ENCODE results near the gene CASP6.

The CASP6 gene

GRCh38 chr4:109702950-109703663, at the start of gene CASP6:
Gene CASP6 (minus strand): TSS chr4:109703445. CDS start chr4:109703395, 50 bp downstream.
- DNase-seq: peak; percentile 4 to 17

GRCh38 chr4:109752525-109752924, 49.3 kb upstream of the CASP6 start:
- no peak for DNase-seq

- no peak for DNase-seq
Observed at GRCh38 chr4:109751852-109752251, 48.6 kb upstream of the CASP6 start.

DNA sequence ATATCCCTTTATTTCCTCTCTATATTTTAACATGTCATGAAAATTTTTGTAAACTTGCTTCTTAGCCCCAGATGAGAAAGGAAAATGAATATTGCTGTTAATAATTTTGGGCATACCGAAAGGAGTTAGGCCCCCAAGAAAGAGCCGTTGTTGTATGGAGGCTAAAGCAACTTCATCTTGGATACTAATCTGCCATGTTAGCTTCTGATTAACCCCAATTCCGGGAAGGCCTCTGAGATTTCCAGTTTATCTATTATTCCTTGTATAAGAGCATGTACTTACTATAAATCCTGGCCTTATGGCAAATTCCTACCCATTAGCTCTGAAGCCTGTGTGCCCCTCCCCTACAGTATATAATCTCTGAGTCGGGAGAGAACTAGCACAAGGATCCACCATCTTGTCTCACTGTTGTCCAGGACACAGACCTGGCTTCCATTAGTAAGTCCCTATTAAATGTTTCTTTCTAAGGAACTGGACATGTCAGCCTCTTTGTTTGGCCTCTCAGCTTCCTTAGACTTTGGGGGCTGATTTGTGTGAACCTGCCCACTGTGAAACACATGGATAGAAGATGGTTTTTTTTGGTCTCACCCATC, 47.5 kb upstream of the CASP6 start:
- DNase-seq: no peak

- DNase-seq: no peak
Observed at GRCh38 chr4:109749388-109750082, 46.3 kb upstream of the CASP6 start.

GRCh38 chr4:109748114-109748513, 44.9 kb upstream of the CASP6 start:
- no peak for DNase-seq

DNA sequence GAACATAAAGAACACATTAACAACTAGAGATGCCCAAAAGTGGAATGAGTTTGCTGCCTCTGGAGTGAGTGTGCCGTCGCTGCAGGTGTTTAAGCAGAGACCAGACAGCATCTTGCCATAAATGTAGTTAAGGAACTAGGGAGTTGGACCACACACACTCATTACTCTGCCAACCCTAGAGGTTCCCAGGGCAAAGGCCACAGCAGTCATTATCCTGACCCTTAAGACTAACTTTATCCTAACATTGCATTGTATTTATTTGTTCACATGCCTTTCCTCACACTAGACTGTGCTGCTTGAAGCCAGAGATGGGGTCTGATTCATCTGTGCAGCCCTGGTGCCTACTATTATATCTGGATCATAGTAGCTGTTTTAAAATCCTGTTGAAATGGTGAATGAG, 43.5 kb upstream of the CASP6 start:
- no peak for DNase-seq

DNA sequence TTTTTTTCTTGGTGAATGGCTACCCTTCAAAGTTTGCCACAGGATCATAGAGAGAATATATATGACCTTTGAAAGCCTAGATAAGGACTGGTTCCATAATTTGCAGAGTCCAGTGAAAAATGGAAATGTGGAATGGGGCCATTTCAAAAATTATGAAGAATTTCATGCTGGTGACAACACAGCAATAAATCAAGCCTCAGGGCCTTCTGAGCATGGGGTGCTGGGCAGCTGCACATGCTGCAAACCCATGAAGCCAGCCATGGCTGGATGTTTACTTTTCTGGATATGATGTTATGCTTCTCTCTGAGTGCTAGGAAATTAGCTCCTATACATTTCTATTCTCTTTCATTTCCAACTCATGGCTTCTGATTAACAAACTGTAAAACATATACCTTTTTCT, 42.6 kb upstream of the CASP6 start:
- DNase-seq: no peak

GRCh38 chr4:109739547-109739946, 36.3 kb upstream of the CASP6 start:
- DNase-seq: no peak

DNA sequence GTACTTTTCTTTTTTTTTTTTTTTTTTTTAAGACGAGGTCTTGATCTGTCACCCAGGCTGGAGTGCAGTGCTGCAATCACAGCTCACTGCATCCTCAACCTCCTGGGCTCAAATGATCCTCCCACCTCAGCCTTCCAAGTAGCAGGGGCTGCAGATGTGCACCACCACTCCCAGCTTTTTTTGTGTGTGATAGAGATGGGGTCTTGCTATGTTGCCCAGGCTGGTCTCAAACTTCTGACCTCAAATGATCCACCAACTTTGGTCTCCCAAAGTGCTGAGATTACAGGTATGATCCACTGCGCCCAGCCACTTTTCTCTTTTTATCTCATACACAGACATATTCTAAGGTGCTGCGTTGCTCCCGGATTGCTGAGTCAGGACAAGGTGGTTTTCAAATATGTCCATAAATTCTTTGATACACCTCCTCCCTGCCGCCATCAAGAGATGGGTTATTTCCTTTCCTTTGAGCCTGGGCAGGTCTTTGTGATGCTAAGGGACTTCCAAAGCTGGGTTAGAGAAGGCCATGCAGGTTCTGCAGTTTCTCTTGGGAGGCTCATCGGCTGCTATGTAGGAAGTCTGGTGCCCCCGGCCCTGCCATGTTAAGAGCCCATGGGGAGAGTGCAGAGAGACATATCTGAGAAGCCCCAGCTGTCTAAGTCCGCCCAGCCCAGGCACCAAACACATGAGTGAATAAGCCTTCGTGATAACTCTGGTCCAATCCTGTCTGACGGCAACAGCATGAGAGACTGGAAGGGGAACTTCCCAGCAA, 35.0 kb upstream of the CASP6 start:
- DNase-seq: no peak

- no peak for DNase-seq
Observed at GRCh38 chr4:109735566-109736365, 32.5 kb upstream of the CASP6 start.

GRCh38 chr4:109733728-109734127, 30.5 kb upstream of the CASP6 start:
- no peak for DNase-seq

DNA sequence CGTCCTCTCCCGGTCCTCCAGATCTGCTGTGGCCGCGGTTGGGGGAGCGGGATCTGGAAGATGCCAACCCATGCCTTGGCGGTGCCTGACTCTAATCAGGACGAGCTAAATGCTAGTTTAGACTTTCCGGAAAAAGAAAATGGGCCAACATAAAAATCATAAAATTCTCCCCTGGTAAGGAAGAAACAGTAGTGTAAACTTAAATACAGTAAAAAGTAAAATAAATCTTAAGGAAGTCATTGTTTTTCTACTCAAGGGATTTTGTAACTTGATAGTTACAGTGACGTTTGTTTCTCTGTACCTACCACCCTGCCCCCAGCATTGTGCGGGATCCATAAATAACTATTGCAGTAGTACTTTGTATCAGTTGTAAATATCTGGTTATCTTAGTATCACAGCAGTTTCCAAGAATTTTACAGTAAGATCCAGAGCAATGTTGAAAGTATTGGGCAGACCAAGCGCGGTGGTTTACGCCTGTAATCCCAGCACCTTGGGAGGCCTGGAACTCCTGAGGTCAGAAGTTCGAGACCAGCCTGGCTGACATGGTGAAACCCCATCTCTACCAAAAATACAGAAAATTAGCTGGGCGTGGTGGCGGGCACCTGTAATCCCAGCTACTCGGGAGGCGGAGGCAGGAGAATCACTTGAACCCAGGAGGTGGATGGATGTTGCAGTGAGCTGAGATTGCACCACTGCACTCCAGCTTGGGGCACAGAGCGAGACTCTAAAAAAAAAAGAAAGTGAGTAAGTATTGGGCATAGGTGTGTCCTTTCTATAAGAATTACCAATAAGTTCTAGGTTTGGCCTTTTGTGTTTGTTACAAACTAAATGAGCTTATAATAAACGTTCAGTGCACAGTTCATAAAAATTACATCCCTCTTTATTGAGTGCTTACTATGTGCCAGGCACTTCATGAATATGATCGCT, 27.6 kb upstream of the CASP6 start:
- no peak for DNase-seq

DNA sequence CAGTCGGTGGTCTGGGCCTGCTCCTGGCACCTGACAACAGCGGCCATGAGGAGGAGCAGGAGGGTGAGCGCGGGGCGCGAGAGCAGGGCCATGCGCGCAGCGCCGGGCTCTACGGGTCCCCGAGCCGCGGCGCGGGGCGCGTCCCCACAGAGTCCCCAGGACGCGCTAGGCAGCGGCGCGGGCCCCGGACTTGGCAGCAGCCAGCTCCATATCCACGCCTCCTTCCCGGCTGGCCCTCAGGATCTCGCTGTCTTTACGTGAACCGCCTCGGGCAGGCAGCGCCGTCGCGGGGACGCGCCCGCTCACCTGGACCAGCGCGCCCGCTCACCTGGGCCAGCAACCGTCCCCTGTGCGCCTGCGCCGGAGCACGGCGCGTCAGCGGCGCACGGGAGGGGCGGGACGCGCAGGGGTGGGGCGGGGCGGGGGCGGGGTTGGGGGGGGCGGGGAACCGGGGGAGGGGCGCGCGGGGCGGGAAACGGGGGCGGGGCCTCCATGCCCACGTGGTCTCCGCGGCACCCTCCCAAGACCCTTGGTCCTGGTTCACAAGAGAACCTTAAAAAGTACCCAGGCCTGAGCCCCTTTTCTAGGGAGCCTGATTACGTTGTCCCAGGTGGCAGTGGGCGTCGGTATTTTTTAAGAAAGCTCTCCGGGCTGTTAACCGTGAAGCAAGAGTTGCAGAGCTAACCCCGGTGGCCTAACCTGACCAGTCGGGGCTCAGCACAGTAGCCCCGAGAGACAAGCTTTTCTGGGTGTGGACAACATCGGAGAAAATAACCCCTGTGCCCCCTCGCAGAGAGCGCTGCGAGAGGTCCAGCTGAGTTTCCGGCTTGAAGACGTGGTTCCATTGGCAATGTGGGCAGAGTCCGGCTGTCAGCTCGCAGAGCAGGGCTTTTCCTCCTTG, 26.7 kb upstream of the CASP6 start, which contains the start of gene PLA2G12A:
Gene PLA2G12A (minus strand): TSS at position 353 of the 901 bp plus-strand sequence. CDS start 261 bp downstream, at position 92.
- peak in 1 of 2 experiments; percentile 57 for DNase-seq

DNA sequence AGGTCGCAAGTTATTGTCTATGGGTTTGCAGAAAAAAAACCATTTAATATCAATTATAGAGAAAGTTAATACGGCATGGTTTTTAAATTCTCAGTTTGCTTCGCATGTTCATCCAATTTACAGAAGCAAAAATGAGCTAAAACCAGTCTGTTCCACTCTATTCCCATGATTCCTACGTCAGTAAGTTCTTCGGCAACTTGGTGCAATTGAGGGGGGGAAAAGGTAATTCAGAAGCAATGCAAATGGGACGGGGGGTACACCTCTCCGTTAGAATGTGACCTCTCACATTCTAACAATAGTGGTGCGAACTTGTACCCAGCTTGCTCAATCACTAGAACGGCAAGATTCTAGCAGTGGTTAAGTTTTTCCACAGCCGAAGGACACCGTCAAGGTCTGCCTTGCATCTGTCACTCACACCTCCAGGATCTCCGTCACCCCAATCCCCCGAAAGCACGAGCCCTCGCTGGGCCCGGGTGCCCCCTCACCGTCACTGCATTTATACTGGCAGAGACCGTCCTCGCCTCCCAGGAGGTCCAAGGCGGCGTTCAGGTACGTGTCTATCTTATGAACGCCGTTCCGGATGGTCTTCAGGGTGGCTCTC, 26.0 kb upstream of the CASP6 start:
- no peak for DNase-seq

GRCh38 chr4:109728385-109728784, 25.1 kb upstream of the CASP6 start:
- no peak for DNase-seq

DNA sequence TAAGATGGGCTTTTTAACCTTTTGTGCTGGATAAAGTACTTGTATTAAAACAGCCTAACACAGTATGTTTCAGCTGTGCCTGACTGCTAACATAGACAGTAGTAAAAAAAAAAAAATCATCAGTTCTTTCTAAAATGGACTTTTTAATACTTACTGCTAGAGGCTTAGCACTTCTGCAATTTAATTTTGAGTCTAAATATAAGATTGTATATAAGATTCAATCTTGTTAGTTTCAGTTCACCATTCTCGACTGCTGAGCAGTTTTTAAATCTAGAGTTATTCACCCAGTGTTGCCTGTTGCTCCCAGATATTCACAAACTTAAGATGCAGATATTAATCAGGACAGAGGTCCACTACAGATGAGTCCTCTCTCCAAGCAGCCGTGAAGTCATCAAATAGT, 19.9 kb upstream of the CASP6 start:
- no peak for DNase-seq

GRCh38 chr4:109722357-109722756, 19.1 kb upstream of the CASP6 start:
- no peak for DNase-seq

GRCh38 chr4:109721033-109721432, 17.8 kb upstream of the CASP6 start:
- DNase-seq: no peak

DNA sequence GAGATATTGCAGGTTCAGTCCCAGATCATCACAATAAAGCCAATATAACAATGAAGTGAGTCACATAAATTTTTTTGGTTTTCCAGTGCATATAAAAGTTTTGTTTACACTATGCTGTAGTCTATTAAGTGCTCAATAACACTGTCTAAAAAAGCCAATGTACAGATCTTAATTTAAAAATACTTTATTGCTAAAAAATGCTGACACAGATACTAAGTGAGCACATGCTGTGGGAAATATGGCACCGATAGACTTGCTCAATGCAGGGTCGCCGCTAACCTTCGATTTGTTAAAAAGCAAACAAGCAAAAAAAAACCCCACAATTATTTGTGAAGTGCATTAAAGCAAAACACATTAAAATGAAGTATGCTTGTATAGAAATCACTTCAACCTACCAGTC, 16.4 kb upstream of the CASP6 start:
- no peak for DNase-seq

All from cerebellar nuclear complex (tissue), 1 donor.